Inflammatory macrophage treated with lipopolysaccharide for 4 hours (primary cell): ENCODE measurements around the gene TMEM218.

Experiments
- DNase-seq: peaks from one replicate; pipeline ENCODE4 v3.0.0-alpha.2; 2020

The TMEM218 gene

DNA sequence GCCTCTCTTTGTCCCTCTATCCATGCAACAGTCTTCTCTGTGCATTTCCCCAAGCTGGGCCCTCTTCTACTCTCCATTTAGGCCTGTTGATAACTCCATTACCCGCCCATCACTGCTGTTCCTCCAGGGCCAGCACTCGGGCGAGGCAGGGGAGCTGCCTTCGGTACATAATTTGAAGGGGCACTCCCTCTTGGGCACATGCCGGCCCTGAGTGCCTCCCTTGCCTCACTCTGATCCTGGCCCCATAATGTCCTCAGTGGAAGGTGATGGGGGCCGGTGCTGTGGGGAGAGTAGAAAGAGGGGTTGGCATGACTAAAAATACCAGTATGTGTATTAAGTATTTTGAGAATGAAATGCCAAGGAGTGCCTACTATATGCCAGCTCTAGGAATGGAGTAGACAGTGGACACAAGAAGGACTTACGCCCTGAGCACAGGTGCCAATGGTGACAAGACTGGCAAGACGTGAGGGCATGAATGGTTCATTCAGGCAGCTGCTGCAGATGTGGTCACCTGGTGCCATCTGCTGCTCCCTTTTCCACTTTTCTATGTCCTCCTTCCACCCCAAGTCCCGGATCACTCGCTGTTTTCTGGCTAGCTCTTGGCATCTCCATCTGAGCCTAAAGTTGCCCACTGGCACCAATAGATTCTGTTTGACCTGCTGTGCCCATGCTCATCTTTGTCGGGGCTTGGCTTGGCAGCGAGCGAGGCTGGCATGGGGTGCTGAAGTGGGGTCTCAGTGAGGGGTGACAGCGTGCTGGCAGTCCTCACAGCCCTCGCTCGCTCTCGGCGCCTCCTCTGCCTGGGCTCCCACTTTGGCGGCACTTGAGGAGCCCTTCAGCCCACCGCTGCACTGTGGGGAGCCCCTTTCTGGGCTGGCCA, 22.6 kb downstream of the TMEM218 start:
- DNase-seq, result no peak

- DNase-seq, result no peak
These were observed 23.3 kb downstream of the TMEM218 start for GRCh38 chr11:125088123-125088522.

GRCh38 chr11:125086633-125087296, 24.7 kb downstream of the TMEM218 start:
- no peak for DNase-seq

- no peak for DNase-seq
These were observed 25.9 kb downstream of the TMEM218 start for GRCh38 chr11:125085301-125086081.

DNA sequence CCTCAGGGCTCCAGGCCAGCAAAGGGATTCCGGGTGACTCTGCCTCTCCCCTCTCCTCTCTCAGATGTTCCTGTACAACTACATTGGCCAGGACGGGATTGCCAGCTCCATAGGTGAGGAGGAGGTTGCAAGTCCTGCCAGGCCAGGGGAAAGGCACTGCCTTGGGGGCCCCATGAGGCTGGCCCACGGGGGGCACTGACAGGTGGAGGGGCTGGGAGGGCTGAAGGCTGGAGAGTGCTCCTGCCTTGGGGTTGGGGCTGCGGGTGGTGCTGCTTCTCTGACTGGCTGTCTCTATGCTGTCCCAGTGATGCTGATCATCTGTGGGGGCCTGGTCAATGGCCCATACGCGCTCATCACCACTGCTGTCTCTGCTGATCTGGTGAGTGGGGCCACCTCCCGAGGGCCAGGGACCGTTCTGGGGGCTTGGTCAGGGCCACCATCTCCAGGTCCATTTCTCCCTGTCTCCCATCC, 26.6 kb downstream of the TMEM218 start:
- no peak for DNase-seq

GRCh38 chr11:125084057-125084416, 27.4 kb downstream of the TMEM218 start:
- no peak for DNase-seq

DNA sequence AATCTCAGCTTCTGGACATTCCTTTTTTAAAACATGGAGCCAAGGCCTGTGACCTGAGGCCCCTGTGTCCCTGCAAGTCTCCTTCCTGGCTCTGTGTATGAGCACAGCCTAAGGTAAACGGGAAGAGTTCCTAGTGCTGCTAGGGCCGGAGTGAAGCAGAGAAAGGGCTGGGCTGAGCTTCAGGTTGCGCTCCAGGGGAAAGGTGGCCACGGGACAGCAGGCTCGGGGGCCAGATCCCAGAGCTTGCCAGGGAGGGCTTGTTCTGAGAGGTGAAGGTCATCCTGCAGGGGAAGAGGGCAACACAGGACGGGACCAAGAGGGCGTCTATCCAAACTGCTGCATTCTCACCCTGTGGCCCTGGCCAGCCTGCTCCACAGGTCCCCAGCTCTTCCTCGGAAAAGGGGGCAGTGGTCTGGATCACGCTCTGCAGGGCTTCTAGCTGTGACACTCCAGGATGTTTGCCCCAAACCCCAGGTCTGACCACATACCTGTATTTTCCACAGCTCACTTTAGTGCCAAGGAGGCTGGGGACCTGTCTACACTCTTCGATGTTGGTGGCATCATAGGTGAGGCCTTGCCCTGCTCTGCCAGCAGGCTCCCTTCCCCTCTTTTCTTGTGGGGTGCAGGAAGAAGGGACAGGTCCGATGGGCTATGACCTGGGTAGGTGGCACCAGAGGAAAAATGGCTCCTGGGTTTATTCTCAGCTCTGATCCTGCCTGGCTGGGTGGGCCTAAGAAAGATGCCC, 27.9 kb downstream of the TMEM218 start:
- DNase-seq, result no peak

DNA sequence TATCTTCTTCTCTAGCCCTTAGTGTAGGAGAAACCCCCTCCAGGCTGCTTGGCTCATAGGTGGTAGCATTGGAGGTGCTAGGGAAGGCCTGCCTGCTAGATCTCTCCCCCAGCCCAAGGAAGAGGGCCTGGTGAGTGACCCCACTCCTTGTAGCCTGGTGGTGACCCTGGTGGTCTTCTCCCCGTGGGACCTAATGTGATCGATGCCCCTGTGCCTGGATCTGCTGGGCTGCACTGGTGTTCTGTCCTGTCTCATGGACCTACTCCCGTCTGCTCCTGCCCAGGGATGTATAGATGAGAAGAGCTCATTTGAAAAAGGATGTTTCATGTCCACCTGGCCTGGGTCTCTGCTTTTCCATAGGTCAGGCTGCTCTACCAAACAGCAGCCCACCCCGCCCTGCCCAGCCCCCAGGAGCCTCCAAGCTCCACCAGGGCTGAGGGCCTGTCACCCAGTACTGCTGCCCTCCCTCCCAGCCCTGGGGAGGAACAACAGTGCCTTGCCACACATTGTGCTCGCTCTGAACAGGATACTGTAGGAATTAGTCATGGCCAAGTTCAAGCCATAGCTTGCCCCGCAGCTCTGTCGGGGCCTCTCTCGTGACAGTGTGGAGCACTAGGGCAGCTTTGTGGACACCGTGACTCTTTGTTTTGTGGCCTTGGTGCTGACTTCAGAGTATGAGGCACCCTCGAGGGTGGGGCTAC, 28.7 kb downstream of the TMEM218 start:
- peak; percentile 30 for DNase-seq

DNA sequence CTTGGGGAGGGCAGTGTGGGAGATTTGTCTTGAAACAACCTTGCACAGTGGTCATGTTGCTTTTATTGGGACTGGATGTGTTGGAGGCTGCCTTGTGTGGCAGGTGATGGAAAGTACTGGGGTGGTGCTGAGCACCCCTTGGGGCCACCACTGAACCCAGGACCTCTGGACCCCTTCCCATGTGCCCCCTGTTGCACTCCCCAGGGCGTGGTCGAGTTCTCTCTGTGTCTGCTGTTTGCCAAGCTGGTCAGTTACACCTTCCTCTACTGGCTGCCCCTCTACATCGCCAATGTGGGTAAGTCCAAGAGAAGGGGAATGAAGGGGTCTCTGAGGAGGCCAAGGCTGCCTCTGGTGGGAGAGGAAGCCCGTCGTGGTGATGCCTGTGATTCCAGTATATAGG, 29.4 kb downstream of the TMEM218 start:
- no peak for DNase-seq

DNA sequence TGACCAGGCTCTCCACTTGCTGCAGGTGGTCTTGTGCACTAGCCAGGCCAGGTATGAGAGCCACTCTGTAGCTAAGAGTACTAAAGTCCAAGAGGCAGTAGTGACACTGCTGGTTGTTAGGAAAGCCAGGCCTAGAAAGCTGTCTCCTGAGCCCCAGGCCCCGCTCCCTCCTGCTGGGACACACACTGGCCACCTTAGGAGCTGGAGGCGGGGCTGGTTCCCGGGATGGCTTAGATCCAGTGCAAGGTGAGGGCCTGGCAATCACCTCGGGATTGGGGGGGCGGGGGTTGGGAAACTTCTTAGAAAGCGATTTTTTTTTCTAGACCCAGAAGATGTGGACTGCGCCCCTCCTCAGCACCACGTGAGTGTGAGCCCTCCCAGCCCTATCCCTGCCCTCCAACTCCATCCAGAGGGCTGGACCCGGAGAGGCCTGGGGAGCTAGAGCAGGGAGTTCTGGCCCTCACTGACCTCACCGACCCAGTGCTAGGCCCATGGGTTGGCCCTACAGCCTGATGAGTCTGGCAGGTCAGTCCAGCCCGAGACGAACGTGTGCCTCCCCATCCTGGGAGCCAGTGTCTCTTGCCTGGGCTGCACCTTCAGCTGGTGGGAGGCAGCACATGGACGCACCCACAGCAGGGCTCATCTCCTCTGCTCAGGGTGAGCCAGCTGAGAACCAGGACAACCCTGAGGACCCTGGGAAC, 30.2 kb downstream of the TMEM218 start:
- DNase-seq, result no peak

DNA sequence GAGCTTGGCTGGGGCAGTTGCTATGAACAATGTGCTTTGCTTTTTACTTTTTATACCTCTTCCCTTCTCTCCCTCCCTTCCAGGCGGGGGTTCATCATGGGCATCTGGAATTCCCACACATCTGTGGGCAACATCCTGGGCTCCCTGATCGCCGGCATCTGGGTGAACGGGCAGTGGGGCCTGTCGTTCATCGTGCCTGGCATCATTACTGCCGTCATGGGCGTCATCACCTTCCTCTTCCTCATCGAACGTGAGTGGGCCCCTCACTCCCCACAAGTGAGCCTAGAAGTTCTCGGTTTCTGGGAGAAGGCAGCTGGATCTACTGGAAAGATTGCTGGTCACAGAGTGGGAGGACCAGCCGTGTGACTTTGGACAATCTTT, 30.9 kb downstream of the TMEM218 start:
- no peak for DNase-seq

DNA sequence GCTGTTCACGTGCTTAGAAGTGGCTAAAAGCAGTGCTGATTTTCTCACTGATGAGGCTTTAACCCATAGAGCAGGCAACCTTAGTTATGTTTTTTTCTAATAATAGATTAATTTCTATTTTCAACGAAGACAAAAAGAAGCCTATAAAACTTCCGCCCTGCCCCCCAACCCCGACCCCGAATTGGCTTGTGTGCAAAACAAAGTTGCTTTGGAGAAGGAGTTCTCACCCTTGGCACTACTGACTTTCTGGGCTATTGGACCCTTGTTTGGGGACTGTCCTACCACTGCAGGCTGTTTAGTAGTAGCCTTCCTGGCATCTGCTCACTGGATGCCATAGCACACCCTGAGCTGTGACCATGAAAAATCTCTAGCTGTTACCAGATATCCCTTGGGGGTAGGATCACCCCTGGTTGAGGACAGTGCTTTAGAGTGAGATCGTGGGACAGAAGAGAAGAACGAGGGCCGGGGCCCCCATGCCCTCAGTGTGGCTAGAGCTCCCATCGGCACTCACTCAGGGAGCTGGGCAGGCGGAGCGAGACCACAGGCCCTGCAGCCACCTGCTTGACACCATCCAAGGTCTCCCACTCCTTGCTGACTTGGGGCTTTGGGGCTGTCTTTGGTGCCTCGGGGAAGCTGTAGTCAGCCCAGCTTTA, 31.4 kb downstream of the TMEM218 start:
- DNase-seq, result no peak

DNA sequence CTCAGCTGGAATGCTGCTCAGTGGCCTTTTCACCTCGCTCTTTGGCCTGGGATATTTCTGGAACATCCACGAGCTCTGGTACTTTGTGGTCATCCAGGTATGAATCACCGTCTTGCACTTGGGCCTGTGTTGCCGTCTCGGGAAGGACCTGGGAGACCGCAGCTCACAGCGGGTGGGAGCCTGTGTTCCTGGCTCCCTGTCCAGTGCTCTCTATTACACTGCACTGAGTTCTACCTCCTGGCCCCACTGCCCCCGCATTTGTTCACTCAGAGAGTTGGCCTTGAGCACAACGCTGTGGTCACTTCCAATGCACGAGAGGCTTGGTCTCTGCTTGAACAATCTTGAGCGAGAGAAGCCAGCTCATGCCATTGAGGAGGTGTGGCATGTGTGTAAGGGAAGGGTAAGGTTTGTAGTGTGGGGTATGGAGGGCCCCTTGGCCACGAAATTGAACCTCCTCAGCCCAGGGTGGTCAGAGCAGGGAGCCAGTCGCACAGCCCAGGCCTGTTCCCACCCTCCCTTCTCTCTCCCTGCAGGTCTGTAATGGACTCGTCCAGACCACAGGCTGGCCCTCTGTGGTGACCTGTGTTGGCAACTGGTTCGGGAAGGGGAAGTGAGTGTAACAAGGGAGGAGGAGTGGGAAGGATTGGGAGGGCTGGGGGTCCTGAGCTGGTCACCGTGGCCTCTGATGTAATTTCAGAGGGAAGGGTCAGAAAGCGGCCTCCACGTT, 32.1 kb downstream of the TMEM218 start:
- peak; percentile 49 for DNase-seq

DNA sequence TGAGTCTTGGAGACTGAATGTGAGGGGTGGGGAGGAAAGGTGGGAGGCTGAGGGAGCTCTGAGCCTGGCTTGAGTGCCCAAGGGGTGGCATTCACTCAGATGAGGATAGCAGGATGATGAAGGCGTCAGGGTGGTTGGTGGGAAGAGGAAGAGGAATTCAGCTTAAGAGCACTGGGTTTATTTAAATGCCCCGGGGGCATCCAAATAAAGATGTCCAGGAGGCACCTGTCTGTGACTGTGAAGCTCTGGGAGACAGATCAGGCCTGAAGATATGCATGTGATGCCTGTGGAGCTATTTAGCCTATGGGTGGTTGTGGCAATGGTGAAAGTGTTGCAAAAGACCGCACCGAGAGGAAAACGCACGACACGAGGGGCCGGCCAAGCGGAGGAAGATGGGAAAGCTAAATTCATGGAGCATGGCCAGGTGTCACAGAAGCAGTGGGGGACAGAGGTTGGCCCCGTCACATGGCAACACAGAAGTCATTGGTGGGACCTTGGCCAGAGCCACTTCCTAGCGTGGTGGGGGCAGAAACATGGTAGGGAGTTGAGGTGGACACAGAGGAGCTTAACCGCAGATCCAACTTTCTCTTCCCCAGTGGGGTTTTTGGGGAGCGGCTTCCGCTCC, 32.8 kb downstream of the TMEM218 start:
- DNase-seq, result no peak

DNA sequence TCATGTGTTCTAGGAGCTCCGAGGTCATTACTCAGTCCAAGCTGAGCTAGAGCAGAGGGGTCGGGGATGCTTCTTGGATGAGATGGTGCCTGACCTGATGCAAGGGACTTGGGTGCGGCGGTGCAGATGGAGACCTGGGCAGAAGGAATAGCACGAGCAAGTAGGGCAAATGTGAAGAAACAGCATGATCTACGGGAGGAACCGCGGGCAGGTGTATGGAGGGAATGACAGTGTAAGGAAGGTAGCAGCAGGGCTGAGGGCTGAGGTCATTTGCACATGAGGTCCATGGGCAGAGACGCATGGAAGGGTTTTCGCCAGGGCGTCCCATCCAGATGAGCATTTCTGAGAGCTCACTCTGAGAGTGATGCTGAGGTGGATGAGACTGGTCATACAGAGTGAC, 33.4 kb downstream of the TMEM218 start:
- DNase-seq, result no peak

- no peak for DNase-seq
These were observed 35.0 kb downstream of the TMEM218 start for GRCh38 chr11:125076378-125076945.

GRCh38 chr11:125075900-125076317, 35.5 kb downstream of the TMEM218 start:
- no peak for DNase-seq

- no peak for DNase-seq
These were observed 36.2 kb downstream of the TMEM218 start for GRCh38 chr11:125075242-125075625.

GRCh38 chr11:125074511-125075241, 36.8 kb downstream of the TMEM218 start:
- no peak for DNase-seq
